B cell (primary cell): ENCODE measurements around the gene ARFGAP2. TPM values are rescaled to one million over a fixed set of nuclear protein-coding genes. Genes with fewer than 3 reads are reported as not detected.
A peak's percentile ranks its signal among the peaks of the same experiment; 100 is the strongest.

ENCODE experiments used
- ATAC-seq: fragments of 200-7000 bp; cut with Tn5 transposase; one replicate; pipeline ENCODE4 v1.10.0; 2021; ENCODE audit warnings: low read depth, mild to moderate bottlenecking, moderate number of reproducible peaks, moderate library complexity
- CTCF ChIA-PET: fragments of 350-600 bp; sonication (Branson Sonifier 250); formaldehyde crosslinking; loops from one replicate; lab custom pipeline; 2021; ENCODE audit warnings: antibody characterized with exemption, inconsistent platforms; lab: Charles Lee
- POLR2A ChIA-PET: fragments of 350-600 bp; sonication (Branson Sonifier 250); formaldehyde crosslinking; loops from one replicate; lab custom pipeline; 2021; ENCODE audit warnings: antibody characterized with exemption; lab: Charles Lee
- DNase-seq: peaks from one replicate; pipeline ENCODE4 v3.0.0; 2013
- H2AFZ ChIP-seq: 2 replicates; pipeline ENCODE4 v1.6.1; 2012; ENCODE audit warnings: mild to moderate bottlenecking, low read depth, low read length; ENCODE audit not compliant: insufficient read depth, poor library complexity, severe bottlenecking
- H3K27ac ChIP-seq, 2 donors: 1 replicate in 1 of 2; 2 replicates in 1 of 2; pipeline ENCODE4 v1.5.1; 2012 to 2013; ENCODE audit warnings: low read length in 2 of 2, mild to moderate bottlenecking in 2 of 2, moderate library complexity in 1 of 2
- H3K27me3 ChIP-seq, 4 experiments: fragments of 200-600 bp in 1 of 4; sonication (generic) in 1 of 4; replicated peaks in 1 of 4; 1 replicate in 2 of 4; 2 replicates in 2 of 4; pipeline versions ENCODE4 v1.6.1 to v1.7.0; 2013 to 2016; ENCODE audit warnings: low read length in 3 of 4, mild to moderate bottlenecking in 2 of 4, mixed read lengths in 1 of 4, moderate library complexity in 1 of 4; ENCODE audit not compliant: insufficient read depth in 4 of 4, control insufficient read depth in 3 of 4; ENCODE audit errors: control extremely low read depth in 1 of 4
- H3K36me3 ChIP-seq, 2 experiments: replicated peaks in 1 of 2; 1 replicate in 1 of 2; 2 replicates in 1 of 2; pipeline versions ENCODE4 v1.6.1 to v1.7.1; 2013; ENCODE audit warnings: low read length in 1 of 2; ENCODE audit not compliant: insufficient read depth in 2 of 2, control insufficient read depth in 1 of 2; ENCODE audit errors: control extremely low read depth in 1 of 2, extremely low read depth in 1 of 2
- H3K4me1 ChIP-seq, 2 donors: fragments of 200-600 bp in 1 of 2; sonication (generic) in 1 of 2; 1 replicate in 1 of 2; 2 replicates in 1 of 2; pipeline versions ENCODE4 v1.5.1 to v1.6.1; 2013 to 2017; ENCODE audit warnings: low read length in 2 of 2; ENCODE audit not compliant: control insufficient read depth in 2 of 2, insufficient read depth in 2 of 2
- H3K4me2 ChIP-seq: replicated peaks from 2 replicates; pipeline ENCODE3; 2012; ENCODE audit warnings: mild to moderate bottlenecking, low read depth, low read length; ENCODE audit not compliant: poor library complexity, severe bottlenecking
- H3K4me3 ChIP-seq, 5 experiments: fragments of 200-600 bp in 1 of 5; sonication (generic) in 1 of 5; 1 replicate in 3 of 5; 2 replicates in 2 of 5; pipeline versions ENCODE4 v1.5.1 to v1.7.0; 2011 to 2016; ENCODE audit warnings: low read length in 4 of 5, mild to moderate bottlenecking in 4 of 5, low read depth in 2 of 5, control low read depth in 1 of 5, moderate library complexity in 1 of 5; ENCODE audit not compliant: insufficient read depth in 1 of 5; ENCODE audit errors: control extremely low read depth in 1 of 5, extremely low read depth in 1 of 5
- H3K79me2 ChIP-seq: fragments of 200-600 bp; sonication (generic); one replicate; pipeline ENCODE4 v1.6.0; 2016; ENCODE audit warnings: low read length; ENCODE audit not compliant: control insufficient read depth, insufficient read depth
- H3K9ac ChIP-seq: fragments of 200-600 bp; sonication (generic); 2 replicates; pipeline ENCODE4 v1.6.1; 2017; ENCODE audit warnings: mild to moderate bottlenecking, low read length, moderate library complexity
- H3K9me3 ChIP-seq, 3 donors: one replicate each; pipeline versions ENCODE4 v1.6.1 to v1.7.1; 2013; ENCODE audit warnings: low read length in 2 of 3; ENCODE audit not compliant: control insufficient read depth in 2 of 3, insufficient read depth in 1 of 3; ENCODE audit errors: control extremely low read depth in 1 of 3
- H4K20me1 ChIP-seq: 2 replicates; pipeline ENCODE4 v1.6.0; 2012; ENCODE audit warnings: mild to moderate bottlenecking, low read length; ENCODE audit not compliant: insufficient read depth, control insufficient read depth, poor library complexity, severe bottlenecking
- H3K27ac Mint-ChIP-seq: one replicate; pipeline ENCODE4 v1.8.0; 2021; ENCODE audit warnings: mixed read lengths
- H3K27me3 Mint-ChIP-seq: one replicate; pipeline ENCODE4 v1.8.0; 2021; ENCODE audit warnings: mixed read lengths
- H3K4me1 Mint-ChIP-seq: one replicate; pipeline ENCODE4 v1.8.0; 2021; ENCODE audit warnings: mixed read lengths
- H3K4me3 Mint-ChIP-seq: one replicate; pipeline ENCODE4 v1.8.0; 2021; ENCODE audit warnings: mixed read lengths
- H3K9me3 Mint-ChIP-seq: one replicate; pipeline ENCODE4 v1.8.0; 2022; ENCODE audit warnings: mixed read lengths; ENCODE audit not compliant: insufficient read depth
- CTCF ChIP-seq: fragments of 200-600 bp; IDR thresholded peaks from one replicate; pipeline ENCODE4 v1.8.0; 2022; ENCODE audit warnings: antibody characterized with exemption, mild to moderate bottlenecking
- EZH2 ChIP-seq: IDR thresholded peaks from 2 replicates; pipeline ENCODE4 v1.6.1; 2012; ENCODE audit warnings: borderline replicate concordance, low read depth, mild to moderate bottlenecking, moderate library complexity, low read length; ENCODE audit not compliant: insufficient read depth, poor library complexity, severe bottlenecking
- WGBS: methylation state at CpG from one replicate; pipeline ENCODE4 v1.1.5; 2013; ENCODE audit warnings: missing lambda C conversion rate; ENCODE audit not compliant: insufficient coverage; 5-methylcytosine and 5-hydroxymethylcytosine counted together
- intact Hi-C: fragments of 100-400 bp; cut with micrococcal nuclease; formaldehyde crosslinking; loops from one replicate; pipeline ENCODE4 v1.10.0; 2022
- polyA plus RNA-seq: library from polyadenylated mRNA; depleted of rRNA; stranded (reverse); fragments of >200 nt; gene quantifications from 2 replicates; pipeline ENCODE4 v1.2.3, GENCODE V29; 2012
- total RNA-seq, 2 donors: library from RNA; stranded (reverse); fragments of 120-200 nt in 1 of 2; gene quantifications; 1 replicate in 1 of 2; 2 replicates in 1 of 2; pipeline versions ENCODE4 v1.2.3 to v1.2.4, GENCODE V29; 2013 to 2022

The ARFGAP2 gene
- total and polyA plus RNA-seq, 2 donors (not counting 1 experiment from before 2014, with no cell fraction given): 141 to 200 TPM

- TF ChIP-seq CTCF: no peak
- TF ChIP-seq EZH2: no peak
- Mint-ChIP-seq H3K4me3 (peak overlapping the region; percentile 64), H3K27ac (no peak overlapping the region), H3K27me3 (peaks cover 15% of the 10 kb centered on the region), H3K9me3 (no peaks in the 10 kb centered on the region), H3K4me1 (peaks cover 12% of the 10 kb centered on the region)
- ATAC-seq: peak; percentile 12
- Histone ChIP-seq H3K36me3 (no peaks in the 10 kb centered on the region), H3K9ac (peak overlapping the region; percentile 65), H3K9me3 (peaks cover 0 to 13% (median 0%) of the 10 kb centered on the region in 3 donors), H3K27ac (no peak overlapping the region), H3K27me3 (peaks cover 0 to 44% (median 15%) of the 10 kb centered on the region in 4 experiments), H3K79me2 (no peaks in the 10 kb centered on the region), H4K20me1 (no peaks in the 10 kb centered on the region), H3K4me1 (peaks cover 19 to 24% of the 10 kb centered on the region in 2 donors), H2AFZ (peak overlapping the region; percentile 80), H3K4me3 (peak overlapping the region in 4 of 5 experiments; percentile 31 to 65 (median 54)), H3K4me2 (peak overlapping the region; percentile 94)
- intact Hi-C loops: loop anchor here (1.0 to 2.0 kb wide), 3 partner anchors 8 to 63 kb away; partner anchors contain the start of genes ACP2 and DDB2
- no peak for DNase-seq
- ChIA-PET CTCF (no interaction called here), POLR2A (interaction anchor here (0.6 to 0.7 kb wide), 2 partner anchors 16 to 61 kb away, joined by 5 to 15 read pairs; no protein-coding TSS in a partner anchor)
- 24% methylated on average over 49 of the region's 50 CpGs for WGBS
Observed at GRCh38 chr11:47185305-47186075, 8.8 kb upstream of the ARFGAP2 start.
